ENCODE data around the gene MAPK1.
"Not testable (repeated sequence)": the region's sequence is repeated elsewhere in the genome, so short reads cannot be mapped to it uniquely, and the experiment has no call there.

DNA sequence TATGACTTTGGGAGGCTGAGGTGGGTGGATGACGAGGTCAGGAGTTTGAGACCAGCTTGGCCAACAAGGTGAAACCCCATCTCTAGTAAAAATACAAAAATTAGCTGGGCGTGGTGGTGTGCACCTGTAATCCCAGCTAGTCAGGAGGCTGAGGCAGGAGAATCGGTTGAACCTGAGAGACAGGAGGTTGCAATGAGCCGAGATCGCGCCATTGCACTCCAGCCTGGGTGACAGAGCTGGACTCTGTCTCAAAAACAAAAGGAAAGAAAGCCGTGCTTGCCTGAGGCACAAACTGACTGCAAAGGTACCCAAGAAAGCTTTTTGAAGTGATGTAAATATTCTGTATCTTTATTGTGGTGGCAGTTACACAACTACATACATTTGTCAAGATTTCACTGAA lies 42.5 kb downstream of the MAPK1 start:
- TF ChIP-seq CSDC2 (CRISPR knock-in tag; IDR thresholded peaks at IDR 0.05): not testable (repeated sequence)
- TF ChIP-seq, protein P1, sequence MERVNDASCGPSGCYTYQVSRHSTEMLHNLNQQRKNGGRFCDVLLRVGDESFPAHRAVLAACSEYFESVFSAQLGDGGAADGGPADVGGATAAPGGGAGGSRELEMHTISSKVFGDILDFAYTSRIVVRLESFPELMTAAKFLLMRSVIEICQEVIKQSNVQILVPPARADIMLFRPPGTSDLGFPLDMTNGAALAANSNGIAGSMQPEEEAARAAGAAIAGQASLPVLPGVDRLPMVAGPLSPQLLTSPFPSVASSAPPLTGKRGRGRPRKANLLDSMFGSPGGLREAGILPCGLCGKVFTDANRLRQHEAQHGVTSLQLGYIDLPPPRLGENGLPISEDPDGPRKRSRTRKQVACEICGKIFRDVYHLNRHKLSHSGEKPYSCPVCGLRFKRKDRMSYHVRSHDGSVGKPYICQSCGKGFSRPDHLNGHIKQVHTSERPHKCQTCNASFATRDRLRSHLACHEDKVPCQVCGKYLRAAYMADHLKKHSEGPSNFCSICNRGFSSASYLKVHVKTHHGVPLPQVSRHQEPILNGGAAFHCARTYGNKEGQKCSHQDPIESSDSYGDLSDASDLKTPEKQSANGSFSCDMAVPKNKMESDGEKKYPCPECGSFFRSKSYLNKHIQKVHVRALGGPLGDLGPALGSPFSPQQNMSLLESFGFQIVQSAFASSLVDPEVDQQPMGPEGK (CRISPR knock-in tag; IDR thresholded peaks at IDR 0.05; ENCODE audit: borderline replicate concordance): not testable (repeated sequence)

Measured in SK-N-SH treated with all-trans-retinoic acid at 6 μM for 48 hours (cell line).